ENCODE results near the gene HEPACAM2. TPM values are rescaled to one million over a fixed set of nuclear protein-coding genes. Genes with fewer than 3 reads are reported as not detected.

The HEPACAM2 gene
- total RNA-seq, 1 donor from 2014 or later = not detected

DNA sequence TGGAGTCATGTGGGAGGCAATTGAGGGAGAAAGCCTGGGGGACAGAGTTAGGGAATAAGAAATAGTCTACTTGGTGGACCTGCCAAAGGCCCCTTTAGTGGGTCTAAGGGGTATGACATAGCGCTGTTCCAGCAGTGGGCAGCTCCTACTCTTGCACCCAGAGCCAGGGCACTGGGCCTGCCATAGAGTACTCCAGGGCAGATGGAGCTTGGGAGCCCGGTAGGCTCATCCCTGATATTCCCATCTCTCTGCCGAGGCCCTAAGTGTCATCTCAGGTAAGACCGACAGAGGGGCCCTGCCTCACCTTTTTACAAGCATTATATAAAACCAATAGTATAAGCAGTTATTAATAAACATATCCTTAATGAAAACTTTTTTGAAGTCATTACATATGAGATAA is 87.7 kb downstream of the HEPACAM2 start:
- no peaks in the 10 kb centered on the region for H3K27me3 Mint-ChIP-seq (ENCODE audit: low read depth)
- intact Hi-C loops (cut with micrococcal nuclease) = no loop called here
- peaks cover 4% of the 10 kb centered on the region for H3K4me1 Mint-ChIP-seq (ENCODE audit: low read depth)
- no peak for DNase-seq (ENCODE audit: low spot score)
- H3K36me3 Mint-ChIP-seq (ENCODE audit: low read depth) = peaks cover 51% of the 10 kb centered on the region
- no peak overlapping the region for H3K4me3 Mint-ChIP-seq (ENCODE audit: low read depth)
- peaks cover 39% of the 10 kb centered on the region for H3K9me3 Mint-ChIP-seq
- no peak overlapping the region for H3K27ac Mint-ChIP-seq

Other genes with a start within 250 kb of the HEPACAM2 start
- 9.3 and 9.4 TPM in 2 replicates for gene SAMD9, start 108.5 kb downstream of the HEPACAM2 start, total RNA-seq
- 12.6 and 15.3 TPM in 2 replicates for gene SAMD9L, start 78.1 kb downstream of the HEPACAM2 start, total RNA-seq
- gene VPS50, start 5.9 kb upstream of the HEPACAM2 start, total RNA-seq = 14.8 and 15.6 TPM in 2 replicates